Skeletal muscle cell (primary cell): ENCODE data around the gene EPHB4.
"Not testable (repeated sequence)": the region's sequence is repeated elsewhere in the genome, so short reads cannot be mapped to it uniquely, and the experiment has no call there.

Experiments used
- DNase-seq: peaks from one replicate; pipeline ENCODE4 v3.0.0-alpha.2; 2010; ENCODE audit warnings: low read depth
- H3K4me3 ChIP-seq: 2 replicates; pipeline ENCODE4 v1.5.1; 2011; ENCODE audit warnings: low read depth, mild to moderate bottlenecking, control low read depth, low read length, moderate library complexity

EPHB4 gene

GRCh38 chr7:100824499-100825214 lies 2.7 kb downstream of the EPHB4 start:
- DNase-seq: no peak
- H3K4me3 ChIP-seq: peak overlapping the region; percentile 84

- no peak overlapping the region for H3K4me3 ChIP-seq
- no peak for DNase-seq
Observed at GRCh38 chr7:100823534-100823933, 3.8 kb downstream of the EPHB4 start.

GRCh38 chr7:100823140-100823525 lies 4.2 kb downstream of the EPHB4 start:
- DNase-seq: no peak
- no peak overlapping the region for H3K4me3 ChIP-seq

GRCh38 chr7:100822236-100823139 lies 4.8 kb downstream of the EPHB4 start:
- H3K4me3 ChIP-seq: no peak overlapping the region
- no peak for DNase-seq

- no peak overlapping the region for H3K4me3 ChIP-seq
- DNase-seq: no peak
Observed at GRCh38 chr7:100819586-100819985, 7.7 kb downstream of the EPHB4 start.

GRCh38 chr7:100818825-100819224 lies 8.5 kb downstream of the EPHB4 start:
- no peak for DNase-seq
- H3K4me3 ChIP-seq: no peak overlapping the region

- no peak overlapping the region for H3K4me3 ChIP-seq
- no peak for DNase-seq
Observed at GRCh38 chr7:100818366-100818765, 9.0 kb downstream of the EPHB4 start.

- DNase-seq: no peak
- no peak overlapping the region for H3K4me3 ChIP-seq
Observed at GRCh38 chr7:100817097-100817496, 10.2 kb downstream of the EPHB4 start.

GRCh38 chr7:100816515-100816914 lies 10.8 kb downstream of the EPHB4 start:
- not testable (repeated sequence) for DNase-seq, H3K4me3 ChIP-seq

- no peak for DNase-seq
- no peak overlapping the region for H3K4me3 ChIP-seq
Observed at GRCh38 chr7:100812729-100813128, 14.6 kb downstream of the EPHB4 start.

GRCh38 chr7:100811480-100811879 lies 15.8 kb downstream of the EPHB4 start:
- no peak overlapping the region for H3K4me3 ChIP-seq
- no peak for DNase-seq

- no peak for DNase-seq
- no peak overlapping the region for H3K4me3 ChIP-seq
Observed at GRCh38 chr7:100808354-100808875, 18.9 kb downstream of the EPHB4 start.

- not testable (repeated sequence) for H3K4me3 ChIP-seq, DNase-seq
Observed at GRCh38 chr7:100806883-100807282, 20.4 kb downstream of the EPHB4 start.

- no peak overlapping the region for H3K4me3 ChIP-seq
- DNase-seq: no peak
Observed at GRCh38 chr7:100806276-100806675, 21.0 kb downstream of the EPHB4 start.

GRCh38 chr7:100804681-100805431 lies 22.5 kb downstream of the EPHB4 start:
- DNase-seq: no peak
- no peak overlapping the region for H3K4me3 ChIP-seq

- peak; percentile 62 for DNase-seq
- H3K4me3 ChIP-seq: no peak overlapping the region
Observed at GRCh38 chr7:100803398-100804161, 23.7 kb downstream of the EPHB4 start.

- H3K4me3 ChIP-seq: no peak overlapping the region
- no peak for DNase-seq
Observed at GRCh38 chr7:100802951-100803350, 24.4 kb downstream of the EPHB4 start.

- DNase-seq: peak; percentile 46
- no peak overlapping the region for H3K4me3 ChIP-seq
Observed at GRCh38 chr7:100801833-100802568, 25.3 kb downstream of the EPHB4 start.
